ENCODE results near the gene PDE4D.

DNA sequence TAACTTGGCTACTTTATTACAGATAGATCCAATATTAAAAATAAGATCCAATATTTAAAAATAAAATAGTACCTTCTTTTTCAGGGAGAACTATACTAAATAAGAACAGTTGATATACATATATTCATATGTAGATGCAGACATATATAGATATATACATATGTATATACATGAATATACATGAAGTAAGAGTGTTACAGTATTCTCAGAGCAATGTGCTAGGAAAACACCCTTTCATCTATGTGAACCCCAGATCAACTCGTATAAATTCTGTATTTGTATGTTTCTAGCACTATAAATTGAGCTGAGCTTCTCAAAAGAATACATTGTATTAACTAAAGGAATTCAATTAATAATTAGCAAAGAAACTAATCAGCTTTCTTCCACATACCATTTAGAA lies 287.6 kb downstream of the PDE4D start:
- TF ChIP-seq ZNF565 (CRISPR knock-in tag; conservative IDR thresholded peaks at IDR 0.05; ENCODE audit: low read depth) (no peak), ZNF8 (CRISPR knock-in tag; IDR thresholded peaks at IDR 0.05) (no peak), ZNF70 (CRISPR knock-in tag; IDR thresholded peaks at IDR 0.05) (no peak), TCF4 (CRISPR knock-in tag; IDR thresholded peaks at IDR 0.05; ENCODE audit: borderline replicate concordance) (no peak), ESRRG (CRISPR knock-in tag; IDR thresholded peaks at IDR 0.05) (no peak), BACH2 (CRISPR knock-in tag; IDR thresholded peaks at IDR 0.05; ENCODE audit: borderline replicate concordance) (no peak)
- TF ChIP-seq, protein P1, sequence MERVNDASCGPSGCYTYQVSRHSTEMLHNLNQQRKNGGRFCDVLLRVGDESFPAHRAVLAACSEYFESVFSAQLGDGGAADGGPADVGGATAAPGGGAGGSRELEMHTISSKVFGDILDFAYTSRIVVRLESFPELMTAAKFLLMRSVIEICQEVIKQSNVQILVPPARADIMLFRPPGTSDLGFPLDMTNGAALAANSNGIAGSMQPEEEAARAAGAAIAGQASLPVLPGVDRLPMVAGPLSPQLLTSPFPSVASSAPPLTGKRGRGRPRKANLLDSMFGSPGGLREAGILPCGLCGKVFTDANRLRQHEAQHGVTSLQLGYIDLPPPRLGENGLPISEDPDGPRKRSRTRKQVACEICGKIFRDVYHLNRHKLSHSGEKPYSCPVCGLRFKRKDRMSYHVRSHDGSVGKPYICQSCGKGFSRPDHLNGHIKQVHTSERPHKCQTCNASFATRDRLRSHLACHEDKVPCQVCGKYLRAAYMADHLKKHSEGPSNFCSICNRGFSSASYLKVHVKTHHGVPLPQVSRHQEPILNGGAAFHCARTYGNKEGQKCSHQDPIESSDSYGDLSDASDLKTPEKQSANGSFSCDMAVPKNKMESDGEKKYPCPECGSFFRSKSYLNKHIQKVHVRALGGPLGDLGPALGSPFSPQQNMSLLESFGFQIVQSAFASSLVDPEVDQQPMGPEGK (CRISPR knock-in tag; IDR thresholded peaks at IDR 0.05; ENCODE audit: borderline replicate concordance), result no peak
- TF ChIP-seq, protein P2, sequence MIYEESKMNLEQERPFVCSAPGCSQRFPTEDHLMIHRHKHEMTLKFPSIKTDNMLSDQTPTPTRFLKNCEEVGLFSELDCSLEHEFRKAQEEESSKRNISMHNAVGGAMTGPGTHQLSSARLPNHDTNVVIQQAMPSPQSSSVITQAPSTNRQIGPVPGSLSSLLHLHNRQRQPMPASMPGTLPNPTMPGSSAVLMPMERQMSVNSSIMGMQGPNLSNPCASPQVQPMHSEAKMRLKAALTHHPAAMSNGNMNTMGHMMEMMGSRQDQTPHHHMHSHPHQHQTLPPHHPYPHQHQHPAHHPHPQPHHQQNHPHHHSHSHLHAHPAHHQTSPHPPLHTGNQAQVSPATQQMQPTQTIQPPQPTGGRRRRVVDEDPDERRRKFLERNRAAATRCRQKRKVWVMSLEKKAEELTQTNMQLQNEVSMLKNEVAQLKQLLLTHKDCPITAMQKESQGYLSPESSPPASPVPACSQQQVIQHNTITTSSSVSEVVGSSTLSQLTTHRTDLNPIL (CRISPR knock-in tag; IDR thresholded peaks at IDR 0.05; ENCODE audit: low read depth), result no peak

All from SK-N-SH treated with all-trans-retinoic acid at 6 μM for 48 hours (cell line).